ENCODE data around the gene SLC7A1.
"Not testable (repeated sequence)": the region's sequence is repeated elsewhere in the genome, so short reads cannot be mapped to it uniquely, and the experiment has no call there.

Gene SLC7A1

DNA sequence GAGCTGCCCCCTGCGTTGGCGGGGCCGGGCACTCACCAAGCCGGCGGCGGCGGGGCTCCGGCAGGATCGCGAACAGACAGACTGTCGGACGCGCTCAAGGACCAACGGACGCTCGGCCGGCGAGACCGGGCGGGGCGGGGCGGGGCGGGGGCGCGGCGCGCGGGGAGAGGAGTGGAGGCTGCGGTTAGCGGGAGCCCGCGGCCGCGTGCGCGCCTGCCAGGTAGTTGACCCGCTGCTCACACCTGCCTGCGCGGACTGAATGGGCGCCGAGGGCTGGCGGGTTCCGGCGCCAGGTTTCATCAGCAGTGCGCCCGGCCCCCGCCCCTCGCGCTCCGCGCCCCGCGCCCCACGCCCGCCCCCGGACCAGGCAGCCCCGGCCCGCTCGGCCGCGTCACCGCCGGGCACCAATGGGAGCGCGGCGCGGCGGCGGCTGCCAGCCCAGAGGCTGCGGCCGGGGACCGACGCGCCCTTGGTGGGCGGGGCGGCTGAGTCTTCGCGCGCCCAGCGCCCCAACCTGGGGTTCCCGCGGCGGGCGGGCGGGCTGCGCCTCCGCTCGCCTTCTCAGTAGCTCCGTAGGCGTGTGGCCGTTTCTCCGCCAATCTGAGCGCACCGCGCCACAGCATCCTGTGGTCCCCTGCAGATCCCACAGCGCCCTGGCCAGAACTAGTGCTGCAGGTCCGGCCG is at the start of gene SLC7A1:
Gene SLC7A1 (minus strand): TSS at position 309 of the 684 bp plus-strand sequence. CDS start 59,500 bp downstream, outside the sequence.
- peak; percentile 73 to 76 for DNase-seq (ENCODE audit: low read depth in 2 of 2)

DNA sequence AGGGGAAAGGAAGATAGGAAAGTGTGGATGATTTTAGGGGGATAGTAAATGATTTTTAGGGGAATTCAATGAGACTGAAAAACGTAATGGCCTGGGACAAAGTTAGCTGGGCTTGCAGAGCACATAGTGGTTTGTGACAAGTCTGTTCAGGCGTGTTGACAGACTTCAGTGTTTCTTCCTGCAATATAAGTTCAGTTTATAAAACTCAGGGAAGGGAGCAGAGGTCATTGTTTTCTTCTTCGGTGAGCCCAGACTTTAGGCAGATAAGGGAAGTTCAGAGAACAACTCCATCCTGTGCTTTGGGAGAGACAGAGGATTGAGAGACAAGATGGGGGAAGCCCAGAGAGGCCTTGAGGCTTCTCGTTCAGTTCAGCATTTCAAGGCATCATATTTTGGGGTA is 45.2 kb upstream of the SLC7A1 start:
- DNase-seq (ENCODE audit: low read depth in 2 of 2) = no peak

- not testable (repeated sequence) for DNase-seq (ENCODE audit: low read depth in 2 of 2)
These were observed 41.3 kb upstream of the SLC7A1 start for GRCh38 chr13:29636831-29637230.

- no peak for DNase-seq (ENCODE audit: low read depth in 2 of 2)
These were observed 29.5 kb upstream of the SLC7A1 start for GRCh38 chr13:29624997-29625396.

- DNase-seq (ENCODE audit: low read depth in 2 of 2) = no peak
These were observed 26.4 kb upstream of the SLC7A1 start for GRCh38 chr13:29621841-29622240.

DNA sequence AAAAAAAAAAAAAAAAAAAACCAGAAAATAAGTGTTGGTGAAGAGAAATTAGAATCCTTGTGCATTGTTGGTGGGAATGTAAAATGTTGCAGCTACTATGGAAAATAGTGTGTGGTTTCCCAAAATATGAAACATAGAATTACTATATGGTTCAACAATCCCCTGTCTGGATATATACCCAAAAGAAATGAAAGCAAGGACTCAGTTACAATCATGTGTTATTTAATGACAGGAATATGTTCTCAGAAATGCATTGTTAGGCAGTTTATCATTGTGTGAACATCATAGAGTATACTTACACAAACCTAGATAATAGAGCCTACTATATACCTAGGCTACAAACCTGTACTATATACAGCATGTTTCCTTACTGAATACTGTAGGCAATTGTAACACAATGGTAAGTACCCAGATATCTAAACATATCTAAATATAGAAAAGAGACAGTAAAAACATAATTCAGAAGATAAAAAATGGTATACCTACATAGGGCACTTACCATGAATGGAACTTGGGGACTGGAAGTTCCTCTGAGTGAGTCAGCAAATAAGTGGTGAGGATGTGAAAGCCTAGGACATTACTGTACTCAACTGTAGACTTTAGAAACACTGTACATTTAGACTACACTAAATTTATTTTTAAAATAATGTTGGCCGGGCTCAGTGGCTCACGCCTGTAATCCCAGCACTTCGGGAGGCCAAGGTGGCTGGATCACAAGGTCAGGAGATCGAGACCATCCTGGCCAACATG is 25.7 kb upstream of the SLC7A1 start:
- DNase-seq (ENCODE audit: low read depth in 2 of 2) = no peak

DNA sequence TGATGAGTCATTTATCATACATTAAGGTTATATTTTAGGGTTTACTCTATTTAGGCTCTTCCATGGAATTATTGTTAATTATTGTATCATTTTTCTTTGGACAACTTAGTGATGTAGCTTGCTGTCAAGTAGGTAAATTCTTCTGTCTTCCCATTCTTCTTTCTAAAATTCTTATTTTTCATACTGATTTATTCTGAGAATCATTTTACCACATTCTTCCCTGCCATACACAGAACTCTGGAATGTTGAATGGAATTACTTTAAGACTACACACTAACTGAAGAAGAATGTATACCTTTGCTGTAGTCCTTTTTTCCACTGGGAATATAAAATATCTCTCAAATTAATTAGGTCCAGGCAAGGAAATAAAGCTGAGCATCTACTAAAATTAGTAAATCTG is 24.5 kb upstream of the SLC7A1 start:
- DNase-seq (ENCODE audit: low read depth in 2 of 2) = no peak

GRCh38 chr13:29613101-29613500 is 17.6 kb upstream of the SLC7A1 start:
- DNase-seq (ENCODE audit: low read depth in 2 of 2) = no peak

GRCh38 chr13:29607465-29607864 is 12.0 kb upstream of the SLC7A1 start:
- DNase-seq (ENCODE audit: low read depth in 2 of 2) = no peak

- no peak for DNase-seq (ENCODE audit: low read depth in 2 of 2)
These were observed 10.5 kb upstream of the SLC7A1 start for GRCh38 chr13:29605860-29606526.

GRCh38 chr13:29598321-29598720 is 2.8 kb upstream of the SLC7A1 start:
- DNase-seq (ENCODE audit: low read depth in 2 of 2) = no peak

DNA sequence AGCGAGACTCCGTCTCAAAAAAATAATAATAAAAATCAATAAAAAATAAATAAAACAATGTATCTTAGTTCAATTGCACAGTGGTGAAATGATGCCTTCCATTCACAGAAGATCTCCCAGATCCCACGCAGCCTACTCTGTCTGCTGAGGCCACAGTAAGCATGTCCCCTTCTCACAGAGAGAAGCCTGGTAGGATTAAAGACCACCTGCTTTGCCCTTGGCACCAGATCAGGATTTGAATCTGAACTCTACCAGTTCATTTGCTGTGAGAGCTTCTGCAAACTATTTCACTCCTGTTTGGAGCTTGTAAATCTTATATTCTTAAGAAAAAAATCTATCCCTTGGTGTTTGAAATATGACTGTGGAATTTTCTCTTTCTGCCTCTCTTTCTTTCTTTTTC is 2.2 kb upstream of the SLC7A1 start:
- no peak for DNase-seq (ENCODE audit: low read depth in 2 of 2)

DNA sequence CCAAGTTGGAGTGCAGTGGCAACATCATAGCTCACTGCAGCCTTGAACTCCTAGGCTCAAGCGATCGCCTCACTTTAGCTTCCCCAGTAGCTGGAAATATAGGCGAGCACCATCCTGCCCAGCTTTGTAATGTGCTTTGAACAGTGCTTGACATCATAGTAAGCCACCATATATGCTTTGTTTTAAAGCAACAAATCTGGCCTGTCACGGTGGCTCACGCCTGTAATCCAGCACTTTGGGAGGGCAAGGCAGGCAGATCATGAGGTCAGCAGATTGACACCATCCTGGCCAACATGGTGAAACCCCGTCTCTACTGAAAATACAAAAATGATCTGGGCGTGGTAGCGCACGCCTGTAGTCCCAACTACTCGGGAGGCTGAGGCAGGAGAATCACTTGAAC is 1.8 kb upstream of the SLC7A1 start:
- no peak for DNase-seq (ENCODE audit: low read depth in 2 of 2)

- DNase-seq (ENCODE audit: low read depth in 2 of 2) = no peak
These were observed 553 bp upstream of the SLC7A1 start for GRCh38 chr13:29596064-29596418.

DNA sequence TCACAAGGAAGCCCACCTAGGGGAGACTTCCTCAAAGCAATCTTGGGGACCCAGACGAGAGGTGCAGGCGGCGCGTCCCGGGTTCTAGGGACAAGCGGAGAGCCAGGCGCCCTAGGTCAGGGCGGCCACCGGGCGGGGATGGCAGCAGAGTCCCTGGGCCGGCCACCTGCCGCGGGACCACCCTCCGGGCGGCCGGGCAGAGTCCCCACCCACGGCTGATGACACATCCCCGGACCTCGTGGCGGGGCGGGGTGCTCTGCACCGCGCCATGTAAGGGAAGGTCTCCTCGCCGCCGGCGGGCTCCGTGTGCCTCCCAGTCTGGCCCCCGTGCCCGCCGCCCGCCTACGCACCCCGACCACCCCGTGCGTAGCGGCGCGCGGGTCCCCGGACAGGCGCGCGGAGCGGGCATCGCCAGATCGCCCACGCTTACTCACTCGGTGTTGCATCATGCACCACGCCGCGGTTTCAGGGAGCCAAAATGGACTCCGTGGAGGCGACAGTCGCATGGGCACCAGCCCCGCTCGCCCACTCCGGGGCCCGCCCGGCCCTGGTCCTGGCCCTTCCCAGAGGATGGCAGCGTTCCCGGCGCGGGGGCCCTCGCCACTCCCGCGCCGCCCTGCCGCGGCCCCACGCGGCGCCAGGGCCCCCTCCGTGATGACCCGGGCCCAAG is 643 bp downstream of the SLC7A1 start:
- peak; percentile 45 to 64 for DNase-seq (ENCODE audit: low read depth in 2 of 2)

GRCh38 chr13:29594303-29594709 is 1.2 kb downstream of the SLC7A1 start:
- DNase-seq (ENCODE audit: low read depth in 2 of 2) = peak; percentile 22 to 24

- DNase-seq (ENCODE audit: low read depth in 2 of 2) = no peak
These were observed 1.7 kb downstream of the SLC7A1 start for GRCh38 chr13:29593605-29594297.

DNA sequence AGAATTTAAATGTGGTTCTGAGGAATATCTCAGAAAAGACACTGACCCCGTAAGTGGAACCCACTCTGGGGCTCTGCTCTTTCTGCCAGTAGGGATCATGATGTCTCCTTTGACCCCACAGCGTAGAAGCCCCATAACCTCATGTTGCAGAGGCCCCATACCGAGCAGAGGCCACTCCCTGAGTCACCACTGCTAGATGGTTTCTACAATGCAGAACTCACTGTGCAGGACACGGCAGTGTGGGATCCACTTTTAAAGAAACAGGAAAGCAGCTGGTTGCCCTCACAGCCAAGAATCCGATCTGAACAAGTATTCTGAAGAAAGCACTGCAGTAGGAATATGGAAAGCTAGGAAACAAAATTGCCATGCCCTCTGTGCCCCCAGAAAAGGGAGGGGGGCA is 4.2 kb downstream of the SLC7A1 start:
- DNase-seq (ENCODE audit: low read depth in 2 of 2) = no peak

- no peak for DNase-seq (ENCODE audit: low read depth in 2 of 2)
These were observed 5.5 kb downstream of the SLC7A1 start for GRCh38 chr13:29589967-29590366.

GRCh38 chr13:29589234-29589633 is 6.3 kb downstream of the SLC7A1 start:
- DNase-seq (ENCODE audit: low read depth in 2 of 2) = no peak

GRCh38 chr13:29587645-29588044 is 7.8 kb downstream of the SLC7A1 start:
- no peak for DNase-seq (ENCODE audit: low read depth in 2 of 2)

All from activated CD4-positive, alpha-beta T cell treated with anti-CD3 and anti-CD28 coated beads for 24 hours (primary cell).